HCT116 (cell line): ENCODE data around the gene DUS3L. TPM values are rescaled to one million over a fixed set of nuclear protein-coding genes. Genes with fewer than 3 reads are reported as not detected.

Source experiments
- ATAC-seq: fragments of 200-7000 bp; cut with Tn5 transposase; 2 replicates; pipeline ENCODE4 v1.9.1; 2020; ENCODE audit warnings: mild to moderate bottlenecking, moderate library complexity
- BruUV-seq: library from RNA; stranded (reverse); fragments of 400-500 nt; replicated peaks from 2 replicates; lab custom pipeline; 2021; lab: Mats Ljungman, UMichigan
- CTCF ChIA-PET: fragments of 300-600 bp; sonication (Branson Sonifier 250); formaldehyde crosslinking; loops from one replicate; lab custom pipeline; 2021; ENCODE audit warnings: antibody characterized with exemption; lab: Charles Lee
- POLR2A ChIA-PET: fragments of 300-600, 350-600 bp; sonication (Branson Sonifier 250); formaldehyde crosslinking; loops from one replicate; lab custom pipeline; 2021; ENCODE audit warnings: antibody characterized with exemption; lab: Charles Lee
- RAD21 ChIA-PET, 2 experiments: fragments of 300-600 bp; sonication (Branson Sonifier 250); formaldehyde crosslinking; loops; one replicate each; lab custom pipeline; 2023; ENCODE audit warnings: low total read pairs in 2 of 2; ENCODE audit not compliant: uncharacterized antibody in 2 of 2, unreplicated experiment in 2 of 2, low non-redundant PET in 1 of 2; lab: Charles Lee
- DNase-seq: peaks from one replicate; pipeline ENCODE4 v3.0.0-alpha.2; 2010; ENCODE audit warnings: low read depth, low spot score
- H2AFZ ChIP-seq: fragments of 200-600 bp; shearing (Covaris generic), sonication (generic); 2 replicates; pipeline ENCODE4 v1.6.1; 2017; ENCODE audit warnings: low read depth, mixed run types, mixed read lengths, antibody characterized with exemption, low read length; ENCODE audit not compliant: poor library complexity, severe bottlenecking
- H3K27ac ChIP-seq: 2 replicates; pipeline ENCODE4 v1.5.1; 2012; ENCODE audit warnings: low read depth, low read length
- H3K27me3 ChIP-seq: fragments of 200-600 bp; sonication (generic); 2 replicates; pipeline ENCODE4 v1.6.1; 2016; ENCODE audit warnings: mixed run types, low read length, mixed read lengths; ENCODE audit not compliant: insufficient read depth
- H3K36me3 ChIP-seq, 2 experiments: fragments of 200-500 bp in 1 of 2; fragments of 200-600 bp in 1 of 2; sonication (Bioruptor generic) in 1 of 2; sonication (generic) in 1 of 2; 2 replicates each; pipeline versions ENCODE4 v1.5.1 to v1.6.1; 2014 to 2016; ENCODE audit warnings: low read length in 2 of 2, inconsistent platforms in 1 of 2, mixed read lengths in 1 of 2, mixed run types in 1 of 2; ENCODE audit not compliant: insufficient read depth in 2 of 2, control insufficient read depth in 1 of 2
- H3K4me1 ChIP-seq, 2 experiments: fragments of 200-600 bp in 1 of 2; sonication (generic) in 1 of 2; 2 replicates each; pipeline versions ENCODE4 v1.5.1 to v1.6.1; 2012 to 2017; ENCODE audit warnings: low read length in 2 of 2, inconsistent platforms in 1 of 2, mild to moderate bottlenecking in 1 of 2, mixed read lengths in 1 of 2, mixed run types in 1 of 2, moderate library complexity in 1 of 2; ENCODE audit not compliant: insufficient read depth in 2 of 2, control insufficient read depth in 1 of 2
- H3K4me2 ChIP-seq: fragments of 200-600 bp; sonication (generic); 2 replicates; pipeline ENCODE4 v1.6.1; 2017; ENCODE audit warnings: mixed run types, low read length, mixed read lengths
- H3K4me3 ChIP-seq, 2 experiments: fragments of 200-600 bp in 1 of 2; sonication (generic) in 1 of 2; replicated peaks in 1 of 2; 2 replicates each; pipeline ENCODE4 v1.5.1; 2011 to 2016; ENCODE audit warnings: low read length in 2 of 2, control low read depth in 1 of 2, low read depth in 1 of 2, mild to moderate bottlenecking in 1 of 2, mixed read lengths in 1 of 2, mixed run types in 1 of 2
- H3K79me2 ChIP-seq: fragments of 200-600 bp; sonication (generic); 2 replicates; pipeline ENCODE4 v1.6.1; 2017; ENCODE audit warnings: mild to moderate bottlenecking, mixed run types, low read length, moderate library complexity, mixed read lengths; ENCODE audit not compliant: insufficient read depth
- H3K9ac ChIP-seq: fragments of 200-600 bp; sonication (generic); 2 replicates; pipeline ENCODE4 v1.6.1; 2016; ENCODE audit warnings: low read length, mixed read lengths
- H3K9me2 ChIP-seq: fragments of 200-600 bp; sonication (generic), shearing (Covaris generic); 2 replicates; pipeline ENCODE4 v1.6.1; 2017; ENCODE audit warnings: mixed run types, mild to moderate bottlenecking, moderate library complexity; ENCODE audit not compliant: insufficient read depth
- H3K9me3 ChIP-seq, 2 experiments: fragments of 200-500 bp in 1 of 2; fragments of 200-600 bp in 1 of 2; sonication (Bioruptor generic) in 1 of 2; sonication (generic) in 1 of 2; 2 replicates each; pipeline ENCODE4 v1.6.1; 2014 to 2017; ENCODE audit warnings: low read length in 2 of 2, mixed read lengths in 2 of 2, inconsistent platforms in 1 of 2, low read depth in 1 of 2, mild to moderate bottlenecking in 1 of 2, mixed run types in 1 of 2, moderate library complexity in 1 of 2; ENCODE audit not compliant: control insufficient read depth in 1 of 2, insufficient read depth in 1 of 2
- H4K20me1 ChIP-seq: fragments of 200-600 bp; sonication (generic), shearing (Covaris generic); 2 replicates; pipeline ENCODE4 v1.6.1; 2017; ENCODE audit warnings: mixed run types, mild to moderate bottlenecking, moderate library complexity; ENCODE audit not compliant: insufficient read depth
- CEBPB ChIP-seq: IDR thresholded peaks from 2 replicates; pipeline ENCODE4 v1.6.1; 2012; ENCODE audit warnings: low read depth
- CTCF ChIP-seq, 3 experiments: fragments of 200-600 bp in 1 of 3; sonication (generic) in 1 of 3; IDR thresholded peaks in 2 of 3; conservative IDR thresholded peaks in 1 of 3; 2 replicates each; pipeline ENCODE4 v1.5.1; 2012 to 2017; ENCODE audit warnings: low read depth in 2 of 3, low read length in 2 of 3, antibody characterized with exemption in 1 of 3, borderline replicate concordance in 1 of 3, control low read depth in 1 of 3, mild to moderate bottlenecking in 1 of 3, mixed read lengths in 1 of 3, mixed run types in 1 of 3, moderate library complexity in 1 of 3; ENCODE audit not compliant: insufficient read depth in 1 of 3
- FOSL1 ChIP-seq: IDR thresholded peaks from 2 replicates; pipeline ENCODE4 v1.6.1; 2012; ENCODE audit warnings: low read depth
- POLR2A ChIP-seq: IDR thresholded peaks from 2 replicates; pipeline ENCODE4 v1.7.0; 2011; ENCODE audit warnings: borderline replicate concordance; ENCODE audit not compliant: insufficient read depth, insufficient read length; ENCODE audit errors: extremely low read depth
- RAD21 ChIP-seq: IDR thresholded peaks from 2 replicates; pipeline ENCODE4 v1.6.1; 2012; ENCODE audit warnings: low read depth, mild to moderate bottlenecking
- ZNF274 ChIP-seq: fragments of 200-500 bp; sonication (Bioruptor generic); IDR thresholded peaks from 2 replicates; pipeline ENCODE4 v1.6.1; 2014; ENCODE audit warnings: mild to moderate bottlenecking, low read depth, low read length, inconsistent platforms
- intact Hi-C: fragments of 100-400 bp; cut with micrococcal nuclease; formaldehyde crosslinking; loops from 2 replicates; pipeline ENCODE4 v1.10.0; 2022
- total RNA-seq: library from RNA; stranded (reverse); gene quantifications from one replicate; pipeline ENCODE4 v1.2.1, GENCODE V29; 2021; ENCODE audit not compliant: unreplicated experiment

The DUS3L gene
- total RNA-seq, 1 experiment from 2014 or later, result 78.1 TPM

- Histone ChIP-seq H3K36me3 (no peaks in the 10 kb centered on the region), H3K27ac (no peak overlapping the region), H3K9me2 (no peaks in the 10 kb centered on the region), H2AFZ (no peak overlapping the region), H3K4me2 (no peak overlapping the region), H3K9me3 (no peaks in the 10 kb centered on the region), H3K4me3 (no peak overlapping the region), H3K9ac (no peak overlapping the region), H3K27me3 (no peaks in the 10 kb centered on the region), H3K4me1 (no peaks in the 10 kb centered on the region), H4K20me1 (no peaks in the 10 kb centered on the region), H3K79me2 (no peaks in the 10 kb centered on the region)
- DNase-seq (no peak), ATAC-seq (peak; percentile 47; the same call in 1 of the 2 replicates)
- BruUV-seq, result no TSS peak
- ChIA-PET CTCF (interaction anchor here (0.7 kb wide), 1 partner anchor 54 kb away, joined by 4 read pairs; no protein-coding TSS in a partner anchor), POLR2A (interaction anchor here (0.6 kb wide), 1 partner anchor 52 kb away, joined by 3 read pairs; no protein-coding TSS in a partner anchor), RAD21 (interaction anchor here in 1 of 2 experiments (0.7 kb wide), 1 partner anchor 30 kb away, joined by 3 read pairs; no protein-coding TSS in a partner anchor)
- no peak for TF ChIP-seq CEBPB
- no peak for TF ChIP-seq FOSL1
- no peak for TF ChIP-seq ZNF274
- intact Hi-C loops, result no loop called here
These were observed 47.3 kb downstream of the DUS3L start for GRCh38 chr19:5743630-5744029.

- ATAC-seq (no peak), DNase-seq (no peak)
- Histone ChIP-seq H3K4me2 (no peak overlapping the region), H3K36me3 (no peaks in the 10 kb centered on the region), H3K9ac (no peak overlapping the region), H2AFZ (no peak overlapping the region), H3K27me3 (no peaks in the 10 kb centered on the region), H3K4me3 (no peak overlapping the region), H4K20me1 (no peaks in the 10 kb centered on the region), H3K4me1 (no peaks in the 10 kb centered on the region), H3K9me3 (no peaks in the 10 kb centered on the region), H3K27ac (no peak overlapping the region), H3K79me2 (no peaks in the 10 kb centered on the region), H3K9me2 (no peaks in the 10 kb centered on the region)
- intact Hi-C loops, result no loop called here
- ChIA-PET RAD21 (interaction anchor here in 1 of 2 experiments (0.7 kb wide), 1 partner anchor 280 kb away, joined by 3 read pairs; no protein-coding TSS in a partner anchor), POLR2A (no interaction called here), CTCF (no interaction called here)
- no peak for TF ChIP-seq CTCF (IDR thresholded peaks at IDR 0.05 in 2 of 3, conservative IDR thresholded peaks at IDR 0.05 in 1 of 3; ENCODE audit: borderline replicate concordance in 1 of 3, insufficient read depth in 1 of 3, low read depth in 2 of 3, low read length in 2 of 3)
- no peak for TF ChIP-seq POLR2A
- no peak for TF ChIP-seq RAD21
- BruUV-seq, result no TSS peak
These were observed 48.9 kb downstream of the DUS3L start for GRCh38 chr19:5742051-5742450.
